ENCODE data around the gene ESPNL.
A peak's percentile ranks its signal among the peaks of the same experiment; 100 is the strongest.

ESPNL gene

DNA sequence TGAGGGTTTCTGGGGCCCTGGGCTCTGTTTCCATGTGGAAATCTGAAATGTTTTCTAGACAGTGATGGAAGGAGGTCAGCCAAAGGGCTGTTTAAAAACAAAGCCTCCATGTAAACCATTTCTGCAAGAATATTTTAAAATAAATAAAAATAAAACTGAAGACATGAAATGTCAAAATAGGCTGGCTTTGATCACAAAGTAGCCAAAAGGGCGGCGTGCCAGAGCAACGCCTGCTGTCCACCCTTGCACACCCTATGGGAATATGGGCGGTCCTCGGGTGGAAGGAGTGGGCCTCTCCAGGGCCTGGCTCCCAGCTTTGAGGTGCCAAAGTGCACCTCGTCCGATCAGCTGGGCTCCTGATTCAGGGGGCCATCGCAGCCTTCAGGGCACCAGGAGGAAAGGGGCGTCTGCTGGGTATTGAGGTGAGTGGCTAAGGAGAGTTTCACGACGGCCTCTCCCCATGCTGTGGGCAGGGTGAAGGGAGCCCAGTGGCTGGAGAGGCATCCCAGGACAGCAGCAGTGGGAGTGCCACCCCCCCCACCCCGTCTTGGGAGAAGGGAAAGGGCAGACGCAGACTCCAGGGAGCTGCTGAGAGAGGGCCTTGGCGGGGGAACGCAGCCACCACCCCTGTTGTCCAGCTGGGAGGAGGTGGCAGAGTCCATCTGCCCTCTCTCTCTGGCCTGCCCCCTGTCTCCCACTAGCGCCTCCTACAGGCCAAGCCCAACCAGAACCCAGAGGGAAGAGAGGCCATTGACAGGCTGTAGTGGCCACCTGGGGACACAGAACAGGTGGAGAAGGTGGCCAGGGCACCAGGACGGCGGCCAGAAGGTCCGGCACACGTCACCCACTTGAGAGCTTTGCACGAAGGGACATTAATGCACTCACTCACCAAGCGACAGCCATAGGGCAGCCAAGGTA lies 52.9 kb downstream of the ESPNL start:
- no peak overlapping the region for H3K9ac ChIP-seq (ENCODE audit: low read depth, low read length)
- H3K36me3 ChIP-seq (ENCODE audit: insufficient read depth, low read length), result no peaks in the 10 kb centered on the region
- H3K4me1 ChIP-seq (ENCODE audit: insufficient read depth, low read length), result 0 out of 2 replicates have a peak, but pooled peaks cover 3% of the 10 kb centered on the region
- peaks cover 5% of the 10 kb centered on the region; the same call in 1 of the 2 replicates for H3K9me3 ChIP-seq (ENCODE audit: control insufficient read depth, insufficient read depth, low read length)

DNA sequence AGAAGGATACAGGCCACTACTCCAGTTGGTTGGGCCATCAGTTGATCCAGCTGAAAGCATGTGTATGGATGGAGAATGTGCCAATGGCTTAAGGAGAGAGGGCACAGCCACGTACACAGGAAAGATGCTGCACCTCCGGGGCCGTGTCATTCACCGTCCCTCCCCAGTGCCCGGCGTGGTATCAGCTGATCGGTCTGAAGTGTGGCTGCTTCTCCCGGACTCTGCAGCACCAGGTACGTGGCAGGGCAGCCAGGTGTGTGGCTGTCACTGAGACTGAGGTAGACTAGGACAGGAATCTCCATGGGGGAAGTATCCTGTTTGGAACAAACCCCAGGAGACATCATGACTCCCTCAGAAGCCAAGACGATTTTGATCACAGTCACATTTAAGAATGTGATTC lies 54.4 kb downstream of the ESPNL start:
- Histone ChIP-seq H3K4me1 (ENCODE audit: insufficient read depth, low read length) (0 out of 2 replicates have a peak, but pooled peaks cover 3% of the 10 kb centered on the region), H3K9me3 (ENCODE audit: control insufficient read depth, insufficient read depth, low read length) (peaks cover 5% of the 10 kb centered on the region; the same call in 1 of the 2 replicates), H3K9ac (ENCODE audit: low read depth, low read length) (no peak overlapping the region), H3K36me3 (ENCODE audit: insufficient read depth, low read length) (no peaks in the 10 kb centered on the region)

DNA sequence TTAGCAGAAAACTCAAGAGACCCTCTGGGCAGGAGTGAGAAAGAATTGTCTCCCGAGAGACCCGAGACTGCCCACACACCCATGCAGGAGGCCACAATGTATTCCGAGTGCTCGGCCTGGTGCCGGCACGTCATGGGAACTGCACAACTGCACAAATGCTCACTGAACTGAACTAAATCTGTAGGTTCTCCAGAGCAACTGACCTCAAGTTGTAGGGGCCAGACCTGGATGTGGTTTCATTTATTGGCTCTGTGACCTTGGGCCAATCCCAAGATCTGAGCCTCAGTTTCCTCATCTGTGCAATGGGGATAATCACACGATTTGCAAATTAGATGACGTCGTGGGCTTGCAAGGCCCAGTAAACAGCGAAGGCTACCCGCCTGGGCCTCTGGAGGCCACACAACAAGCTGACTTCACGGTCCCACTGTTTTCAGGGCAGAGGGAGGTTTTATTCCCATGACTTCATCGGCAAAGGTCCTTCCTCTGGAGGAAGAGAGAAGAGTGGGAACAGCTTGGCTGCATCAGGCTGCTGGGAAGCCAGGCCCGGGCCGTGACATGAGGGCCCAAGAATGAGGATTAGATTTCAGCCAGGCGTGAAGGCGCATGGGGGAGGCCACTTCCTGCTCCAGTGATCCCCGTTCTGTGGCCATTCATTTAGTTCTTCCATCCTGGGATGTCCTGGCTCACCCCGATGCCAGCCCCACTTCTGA lies 55.1 kb downstream of the ESPNL start:
- Histone ChIP-seq H3K36me3 (ENCODE audit: insufficient read depth, low read length) (no peaks in the 10 kb centered on the region), H3K4me1 (ENCODE audit: insufficient read depth, low read length) (0 out of 2 replicates have a peak, but pooled peaks cover 3% of the 10 kb centered on the region), H3K9ac (ENCODE audit: low read depth, low read length) (no peak overlapping the region), H3K9me3 (ENCODE audit: control insufficient read depth, insufficient read depth, low read length) (peaks cover 5% of the 10 kb centered on the region; the same call in 1 of the 2 replicates)

DNA sequence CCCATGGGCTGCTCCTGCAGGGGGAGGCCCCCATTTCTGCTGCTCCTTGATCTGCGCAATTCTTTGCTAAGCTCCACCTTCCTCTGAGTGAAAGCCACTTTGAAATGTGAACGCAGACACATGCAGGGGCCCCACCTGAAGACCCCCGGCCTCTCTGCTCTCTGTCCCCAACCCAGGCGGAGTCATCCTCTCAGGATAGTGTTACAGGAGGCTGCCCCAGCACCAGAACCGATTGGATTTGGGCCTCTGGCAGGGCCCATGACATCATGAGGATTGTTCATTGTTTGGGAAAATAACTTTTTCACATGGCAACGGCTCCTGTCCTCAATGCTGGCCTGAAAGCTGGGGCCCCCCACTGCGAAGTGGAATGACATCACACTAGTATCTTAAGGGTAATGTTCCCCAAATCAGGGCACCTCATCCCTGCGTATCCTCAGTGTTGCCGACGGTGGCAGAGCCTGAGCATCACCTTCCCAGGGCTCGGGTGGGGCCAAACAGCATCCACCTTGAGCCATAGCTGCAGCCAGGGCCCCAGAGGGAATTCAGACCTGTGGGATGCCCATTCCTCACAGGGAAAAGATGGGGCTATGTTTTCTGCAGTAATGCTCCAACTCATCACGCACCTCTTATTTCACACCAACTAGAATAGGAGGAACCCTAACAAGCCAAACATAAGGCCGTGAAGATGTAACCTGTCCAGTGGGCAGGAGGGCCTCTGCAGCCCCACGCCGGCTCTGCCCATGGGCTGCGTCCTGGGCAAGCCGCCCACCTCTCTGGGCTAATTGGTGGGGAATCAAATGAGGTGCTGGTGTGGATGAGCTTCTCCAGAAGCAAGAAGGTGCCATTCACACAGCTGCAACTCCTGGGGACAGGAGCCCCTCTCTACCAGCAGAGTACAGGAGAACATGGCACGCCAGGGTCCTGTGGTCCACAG lies 55.9 kb downstream of the ESPNL start:
- Histone ChIP-seq H3K36me3 (ENCODE audit: insufficient read depth, low read length) (no peaks in the 10 kb centered on the region), H3K9ac (ENCODE audit: low read depth, low read length) (no peak overlapping the region), H3K4me1 (ENCODE audit: insufficient read depth, low read length) (peaks cover 3% of the 10 kb centered on the region; the same call in 1 of the 2 replicates), H3K9me3 (ENCODE audit: control insufficient read depth, insufficient read depth, low read length) (peaks cover 5% of the 10 kb centered on the region; the same call in 1 of the 2 replicates)

DNA sequence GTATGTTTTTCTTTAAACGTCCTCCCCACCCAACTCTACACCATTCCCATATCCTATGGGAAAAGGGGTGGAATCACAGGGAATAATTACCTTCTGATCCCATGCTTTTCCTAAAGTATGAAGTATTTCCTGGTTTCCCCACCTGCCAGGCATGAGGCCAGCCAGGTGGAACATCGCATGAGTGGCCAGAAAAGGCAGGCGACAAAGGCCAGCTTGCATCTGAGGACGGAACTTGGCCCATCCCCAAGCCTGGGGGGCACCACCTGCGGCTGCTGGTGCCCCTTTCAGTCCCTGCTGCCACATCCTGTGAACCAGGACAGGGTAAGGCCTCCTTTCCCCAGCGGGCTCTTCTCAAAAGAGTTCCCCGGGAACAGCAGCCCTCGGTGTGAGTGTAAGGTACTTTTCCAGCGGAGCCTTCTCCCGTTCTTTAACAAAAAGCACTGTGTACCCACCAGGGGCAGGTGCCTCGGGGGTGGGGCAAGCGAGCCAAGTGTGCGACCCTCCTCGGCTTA lies 57.4 kb downstream of the ESPNL start:
- H3K9me3 ChIP-seq (ENCODE audit: control insufficient read depth, insufficient read depth, low read length), result peaks cover 5% of the 10 kb centered on the region; the same call in 1 of the 2 replicates
- H3K4me1 ChIP-seq (ENCODE audit: insufficient read depth, low read length), result peaks cover 3% of the 10 kb centered on the region; the same call in 1 of the 2 replicates
- no peak overlapping the region for H3K9ac ChIP-seq (ENCODE audit: low read depth, low read length)
- no peaks in the 10 kb centered on the region for H3K36me3 ChIP-seq (ENCODE audit: insufficient read depth, low read length)

DNA sequence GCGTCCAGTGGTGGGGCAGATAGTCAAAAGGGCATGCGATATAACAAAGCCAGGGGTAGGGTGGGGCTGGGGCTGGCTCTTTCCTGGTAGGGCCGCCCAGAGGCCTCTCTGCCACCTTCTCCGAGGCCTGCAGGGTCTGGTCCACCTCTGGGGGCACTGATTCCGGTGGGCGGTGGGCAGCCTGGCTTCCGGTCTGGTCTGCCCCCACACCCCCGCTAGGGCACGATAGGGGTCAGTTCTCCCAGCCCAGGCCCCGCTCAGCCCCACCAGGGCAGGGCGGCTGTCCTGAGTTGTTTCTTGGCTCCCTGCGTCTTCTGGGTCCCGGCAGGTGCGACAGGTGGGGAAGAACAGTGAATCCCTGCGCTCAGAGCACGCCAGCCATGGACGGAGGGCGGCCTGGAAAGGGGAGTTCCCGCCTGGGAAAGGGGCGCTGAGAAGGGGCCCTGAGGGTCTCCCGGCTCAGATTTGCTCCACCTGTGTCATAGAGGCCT lies 57.9 kb downstream of the ESPNL start:
- no peaks in the 10 kb centered on the region for H3K36me3 ChIP-seq (ENCODE audit: insufficient read depth, low read length)
- H3K4me1 ChIP-seq (ENCODE audit: insufficient read depth, low read length), result peaks cover 3% of the 10 kb centered on the region; the same call in 1 of the 2 replicates
- H3K9ac ChIP-seq (ENCODE audit: low read depth, low read length), result peak overlapping the region; percentile 39
- H3K9me3 ChIP-seq (ENCODE audit: control insufficient read depth, insufficient read depth, low read length), result peaks cover 5% of the 10 kb centered on the region; the same call in 1 of the 2 replicates

DNA sequence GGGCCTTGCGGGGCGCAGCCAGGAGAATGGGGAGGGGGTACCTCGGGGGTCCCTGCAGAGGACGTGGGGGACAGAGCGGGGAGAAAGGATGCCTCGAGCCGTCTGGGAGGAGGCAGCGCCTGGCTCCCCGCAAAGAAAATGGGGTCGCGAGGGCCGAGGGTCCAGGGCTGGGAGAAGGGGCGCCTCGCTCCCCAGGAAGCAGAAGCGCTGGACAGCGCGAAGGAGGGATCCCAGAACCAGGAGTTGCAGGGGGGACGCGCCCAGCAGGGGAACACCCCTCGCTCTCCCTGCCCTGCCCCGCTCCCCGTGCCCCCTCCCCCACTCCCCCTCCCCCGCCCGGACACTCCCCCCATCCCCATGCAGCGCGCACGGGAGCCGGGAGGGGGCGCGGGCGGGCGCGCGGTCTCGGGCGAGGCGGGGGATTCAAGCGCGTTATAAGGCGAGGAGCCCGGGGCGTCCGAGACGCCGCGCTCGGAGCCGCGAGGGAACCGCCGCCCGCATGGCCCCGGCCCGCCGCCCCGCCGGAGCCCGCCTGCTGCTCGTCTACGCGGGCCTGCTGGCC lies 58.5 kb downstream of the ESPNL start, which contains the start of gene ERFE:
Gene ERFE, plus strand, starts transcription at position 462 of the 562 bp plus-strand sequence. Its CDS starts 38 bp downstream, at position 500.
- Histone ChIP-seq H3K9me3 (ENCODE audit: control insufficient read depth, insufficient read depth, low read length) (peaks cover 5% of the 10 kb centered on the region; the same call in 1 of the 2 replicates), H3K9ac (ENCODE audit: low read depth, low read length) (peak within 1 kb of the TSS; percentile 54), H3K36me3 (ENCODE audit: insufficient read depth, low read length) (no peaks in the 10 kb centered on the region), H3K4me1 (ENCODE audit: insufficient read depth, low read length) (peaks cover 3% of the 10 kb centered on the region; the same call in 1 of the 2 replicates)

DNA sequence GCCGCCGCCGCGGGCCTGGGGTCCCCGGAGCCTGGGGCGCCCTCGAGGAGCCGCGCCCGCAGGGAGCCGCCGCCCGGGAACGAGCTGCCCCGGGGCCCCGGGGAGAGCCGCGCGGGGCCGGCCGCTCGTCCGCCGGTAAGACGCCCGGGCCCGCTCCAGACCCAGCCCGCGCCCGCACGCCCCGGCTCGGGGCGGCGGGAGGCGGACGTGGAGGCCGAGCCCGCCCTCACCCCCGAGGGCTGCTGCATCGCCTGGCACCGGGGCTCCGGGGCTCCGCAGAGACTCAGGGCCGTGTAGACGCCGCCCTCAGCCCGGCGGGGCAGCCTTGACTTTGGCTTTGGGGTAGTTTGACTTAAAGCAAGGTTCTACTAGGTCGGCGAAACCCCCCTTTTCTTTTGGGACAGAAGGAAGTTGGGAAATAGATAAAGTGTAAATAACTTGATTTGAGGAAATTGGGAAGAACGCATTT lies 59.0 kb downstream of the ESPNL start:
- Histone ChIP-seq H3K4me1 (ENCODE audit: insufficient read depth, low read length) (peaks cover 3% of the 10 kb centered on the region; the same call in 1 of the 2 replicates), H3K9me3 (ENCODE audit: control insufficient read depth, insufficient read depth, low read length) (0 out of 2 replicates have a peak, but pooled peaks cover 1% of the 10 kb centered on the region), H3K36me3 (ENCODE audit: insufficient read depth, low read length) (no peaks in the 10 kb centered on the region), H3K9ac (ENCODE audit: low read depth, low read length) (peak overlapping the region; percentile 54; the same call in 1 of the 2 replicates)

DNA sequence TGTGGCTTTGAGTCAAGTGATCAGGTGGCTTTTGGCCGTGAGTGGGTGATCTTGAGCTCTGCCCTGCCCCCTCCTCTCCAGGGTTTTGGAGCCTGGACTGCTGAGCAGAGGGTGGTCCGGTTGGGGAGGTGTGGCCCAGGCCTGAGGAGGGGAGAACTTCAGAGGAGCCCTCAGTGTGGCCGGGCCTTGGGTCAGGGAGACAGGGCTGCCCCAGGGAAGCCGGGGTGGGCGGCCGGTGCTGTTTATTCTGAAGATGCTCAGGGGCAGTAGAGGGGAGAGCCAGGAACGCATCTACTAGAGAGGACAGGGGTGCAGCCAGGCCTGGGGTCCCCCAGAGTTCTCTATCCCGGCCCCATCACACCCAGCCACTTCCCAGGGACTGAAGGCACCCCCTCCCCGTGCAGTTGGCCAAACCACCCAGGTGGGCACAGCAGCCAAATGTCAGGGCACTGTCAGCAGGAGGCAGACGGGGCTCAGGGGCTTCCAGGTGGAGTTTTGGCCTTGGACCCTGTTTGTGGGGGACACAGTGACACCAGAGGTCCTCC lies 59.6 kb downstream of the ESPNL start:
- H3K36me3 ChIP-seq (ENCODE audit: insufficient read depth, low read length), result no peaks in the 10 kb centered on the region
- H3K4me1 ChIP-seq (ENCODE audit: insufficient read depth, low read length), result peaks cover 3% of the 10 kb centered on the region; the same call in 1 of the 2 replicates
- H3K9ac ChIP-seq (ENCODE audit: low read depth, low read length), result peak overlapping the region; percentile 54; the same call in 1 of the 2 replicates
- H3K9me3 ChIP-seq (ENCODE audit: control insufficient read depth, insufficient read depth, low read length), result no peaks in the 10 kb centered on the region

DNA sequence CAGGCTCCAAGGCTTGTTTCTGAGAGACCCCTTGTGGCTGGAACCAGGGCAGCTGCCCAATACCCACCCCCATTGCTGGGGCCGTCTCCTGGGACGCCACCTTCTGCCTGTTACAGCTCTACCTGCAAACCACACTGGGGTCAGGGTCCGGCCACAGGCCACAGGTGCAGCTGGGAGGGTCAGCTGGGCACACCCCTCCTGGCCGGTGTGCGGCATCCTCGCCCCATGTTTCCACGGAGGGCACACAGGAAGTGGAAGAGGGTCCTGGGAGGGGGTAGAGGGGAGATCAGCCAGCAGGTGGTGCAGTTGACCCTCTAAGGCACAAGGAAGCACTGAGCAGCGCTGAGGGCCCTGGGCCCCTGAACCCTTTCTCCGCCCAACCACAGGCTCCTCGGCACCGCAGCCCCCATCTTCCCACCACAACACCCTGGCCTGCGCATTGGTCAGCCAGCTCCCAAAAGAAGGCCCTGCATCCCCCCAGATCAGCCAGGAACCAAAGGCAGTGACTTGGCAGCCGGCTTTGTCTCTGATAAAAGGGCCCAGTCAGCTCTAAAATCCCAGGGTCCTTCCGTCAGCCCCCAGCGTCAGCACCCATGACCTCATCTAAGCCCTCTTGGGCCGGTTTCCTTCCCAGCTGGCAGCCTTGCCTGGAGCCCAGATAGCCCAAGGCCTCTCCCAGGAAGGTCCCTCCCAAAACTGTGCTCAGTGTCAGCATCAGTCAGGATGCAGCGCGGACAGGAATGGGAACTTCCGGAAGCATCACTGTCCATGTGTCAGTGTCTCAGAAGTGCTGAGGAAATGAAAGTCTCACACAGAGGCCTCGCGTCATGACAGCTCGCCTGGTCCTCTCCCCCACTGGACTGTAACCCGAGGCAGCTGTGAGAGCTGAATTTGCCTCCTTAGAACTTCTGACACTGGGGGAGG lies 60.3 kb downstream of the ESPNL start:
- Histone ChIP-seq H3K9me3 (ENCODE audit: control insufficient read depth, insufficient read depth, low read length) (no peaks in the 10 kb centered on the region), H3K4me1 (ENCODE audit: insufficient read depth, low read length) (peaks cover 3% of the 10 kb centered on the region; the same call in 1 of the 2 replicates), H3K36me3 (ENCODE audit: insufficient read depth, low read length) (no peaks in the 10 kb centered on the region), H3K9ac (ENCODE audit: low read depth, low read length) (no peak overlapping the region)

DNA sequence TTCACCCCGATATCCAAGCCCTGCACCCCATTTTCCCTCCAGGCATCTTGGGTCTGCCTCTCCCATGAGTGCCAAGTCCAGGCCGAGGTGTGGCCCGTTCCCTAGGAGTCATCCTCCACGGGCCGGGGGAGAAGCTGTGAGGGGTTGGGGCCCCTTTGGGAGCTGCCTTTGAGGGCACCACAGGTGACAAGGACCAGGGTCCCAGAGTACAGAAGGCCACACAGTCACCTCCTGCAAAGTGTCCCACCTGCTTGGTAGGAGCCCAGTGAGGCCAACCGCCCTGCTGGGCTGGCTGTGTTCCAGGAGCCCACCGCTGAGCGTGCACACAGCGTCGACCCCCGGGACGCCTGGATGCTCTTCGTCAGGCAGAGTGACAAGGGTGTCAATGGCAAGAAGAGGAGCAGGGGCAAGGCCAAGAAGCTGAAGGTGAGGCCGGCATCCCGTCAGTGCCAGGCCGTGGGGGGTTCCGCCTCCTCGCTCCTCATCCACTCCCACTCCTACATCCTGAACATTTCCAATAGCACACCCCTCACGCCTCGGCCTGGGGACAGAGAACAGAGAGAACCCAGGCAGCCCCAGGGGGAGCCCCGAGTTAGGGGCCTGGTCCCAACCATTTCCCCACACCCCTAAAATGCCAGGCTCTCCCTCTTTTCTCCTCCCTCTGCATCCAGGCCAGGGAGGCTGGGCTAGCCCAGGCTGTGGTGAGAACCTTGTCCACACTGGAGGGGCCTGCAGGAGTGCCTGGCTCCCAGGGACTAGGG lies 61.3 kb downstream of the ESPNL start:
- H3K36me3 ChIP-seq (ENCODE audit: insufficient read depth, low read length), result no peaks in the 10 kb centered on the region
- peaks cover 3% of the 10 kb centered on the region; the same call in 1 of the 2 replicates for H3K4me1 ChIP-seq (ENCODE audit: insufficient read depth, low read length)
- H3K9ac ChIP-seq (ENCODE audit: low read depth, low read length), result no peak overlapping the region
- H3K9me3 ChIP-seq (ENCODE audit: control insufficient read depth, insufficient read depth, low read length), result no peaks in the 10 kb centered on the region
